HG03039 (cell line): ENCODE results near the gene BICD2.

Experiments
- ATAC-seq: cut with Tn5 transposase; IDR thresholded peaks from one replicate; pipeline ENCODE4 v1.9.1; 2021; ENCODE audit warnings: mild to moderate bottlenecking, moderate library complexity; ENCODE audit not compliant: unreplicated experiment

BICD2 gene

GRCh38 chr9:92749071-92749933 lies 15.3 kb downstream of the BICD2 start:
- no peak for ATAC-seq

DNA sequence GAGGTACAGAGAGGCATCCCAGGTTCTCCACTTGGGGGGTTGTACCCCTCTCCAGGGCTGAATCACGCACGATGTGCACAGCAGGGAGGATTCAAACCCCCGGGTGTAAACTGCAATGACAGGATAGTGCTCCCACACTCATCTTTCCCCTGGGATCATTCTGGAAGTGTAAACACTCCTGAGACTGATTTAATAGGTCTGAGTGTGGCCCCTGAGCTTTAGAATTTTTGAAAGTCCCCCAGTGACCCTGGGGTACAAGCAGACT lies 16.5 kb downstream of the BICD2 start:
- ATAC-seq: no peak

DNA sequence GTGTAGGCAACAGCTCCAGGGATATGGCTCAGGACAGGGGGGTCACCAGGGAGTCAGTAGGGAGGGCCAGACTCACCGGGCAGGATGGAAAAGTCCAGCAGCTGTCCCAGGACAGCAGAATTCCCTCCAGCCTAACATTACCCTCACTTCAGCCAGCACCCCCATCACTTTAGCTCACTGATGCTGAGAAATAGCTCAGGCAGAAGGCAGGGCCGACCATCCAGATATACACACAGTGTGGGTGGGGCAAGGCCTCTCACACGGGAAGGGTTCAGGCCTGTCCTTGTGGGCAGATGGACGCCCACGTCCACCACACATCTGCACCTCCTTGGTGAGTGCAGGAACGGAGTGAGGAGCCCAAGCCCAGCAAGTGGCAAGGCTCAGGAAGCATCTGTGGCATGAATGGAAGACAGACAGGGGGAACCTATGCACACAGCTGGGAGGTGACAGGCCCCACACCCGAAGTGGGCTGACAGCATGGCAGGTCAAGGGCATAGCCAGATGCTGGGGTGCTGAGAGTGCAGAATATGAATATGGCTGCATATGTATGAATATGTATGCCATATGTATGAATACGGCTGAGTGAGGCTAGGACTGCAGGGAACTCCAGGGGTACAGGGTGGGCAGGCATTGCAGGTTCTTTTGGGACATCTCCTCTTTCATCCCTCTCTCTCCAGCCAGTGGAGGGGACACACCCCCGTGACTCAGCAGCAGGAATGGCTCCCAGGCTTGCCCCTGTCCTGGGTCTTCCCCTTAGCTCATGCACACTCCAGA lies 17.0 kb downstream of the BICD2 start:
- ATAC-seq: no peak

- no peak for ATAC-seq
Measured at GRCh38 chr9:92746567-92747458, 17.8 kb downstream of the BICD2 start.

- no peak for ATAC-seq
Measured at GRCh38 chr9:92745881-92746280, 18.8 kb downstream of the BICD2 start.

DNA sequence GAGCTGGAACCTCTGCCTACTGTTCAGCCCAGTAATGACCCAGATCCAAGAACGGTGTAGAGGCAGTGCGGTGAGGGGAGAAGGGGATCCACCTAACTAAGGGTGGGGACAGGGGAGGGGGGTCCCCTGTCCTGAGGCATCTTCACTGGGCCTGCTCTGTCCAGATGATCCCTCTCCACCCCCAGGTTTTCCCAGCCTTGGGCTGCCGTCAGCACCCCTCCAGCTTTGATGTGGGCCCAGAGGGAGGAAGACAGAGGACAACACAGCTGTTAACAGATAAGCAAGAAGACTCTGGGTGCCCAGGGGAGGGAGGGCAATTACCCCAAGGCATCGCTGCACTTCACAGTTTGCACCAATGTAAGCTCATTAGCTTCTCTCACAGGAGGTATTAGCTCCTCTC lies 19.3 kb downstream of the BICD2 start:
- ATAC-seq: no peak

GRCh38 chr9:92740969-92741368 lies 23.7 kb downstream of the BICD2 start:
- ATAC-seq: no peak

DNA sequence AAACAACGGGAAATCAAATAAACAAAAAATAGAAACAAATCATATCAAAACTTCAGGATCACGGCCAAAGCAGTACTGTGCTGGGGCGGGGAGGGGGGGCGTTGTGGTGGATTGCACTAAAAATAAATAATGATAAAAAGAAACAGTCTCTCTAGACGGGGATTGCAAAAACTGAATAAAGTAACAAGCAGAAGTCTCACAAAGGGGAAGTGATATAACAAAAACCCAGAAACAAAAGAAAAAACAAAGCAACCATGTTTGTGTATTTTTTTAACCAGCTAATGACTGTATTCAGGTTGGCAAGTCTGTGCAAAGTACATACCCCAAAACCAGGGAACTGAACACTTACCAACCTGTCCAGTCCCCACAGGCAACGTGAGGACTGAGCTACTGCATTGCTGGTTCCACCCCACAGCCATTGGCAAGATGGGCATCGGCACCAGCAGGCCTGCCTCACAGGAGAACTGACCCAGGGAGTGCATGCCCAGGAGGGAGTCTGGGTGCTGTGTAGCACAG lies 24.1 kb downstream of the BICD2 start:
- ATAC-seq: no peak

GRCh38 chr9:92740009-92740408 lies 24.6 kb downstream of the BICD2 start:
- ATAC-seq: no peak

GRCh38 chr9:92739346-92739970 lies 25.2 kb downstream of the BICD2 start:
- no peak for ATAC-seq

DNA sequence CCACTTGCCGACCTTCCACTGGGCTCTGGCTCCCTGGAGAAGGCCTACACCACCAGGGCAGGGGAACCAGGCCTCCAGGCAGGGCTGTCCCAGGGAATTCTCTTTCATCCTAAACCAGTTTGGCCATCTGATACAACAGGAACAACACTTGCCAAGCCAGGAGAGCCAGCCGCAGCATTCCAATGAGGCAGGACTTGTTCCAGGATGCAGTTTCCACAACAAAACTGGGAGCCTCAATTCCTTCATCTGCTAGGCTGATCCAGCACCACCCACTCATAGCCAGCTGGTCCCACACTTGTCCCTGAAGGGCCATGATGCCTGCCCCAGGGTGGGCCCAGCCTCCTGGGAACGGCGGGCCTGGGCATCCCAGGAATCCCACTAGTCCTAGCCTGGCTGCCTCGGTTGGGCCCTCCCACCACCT lies 26.0 kb downstream of the BICD2 start:
- ATAC-seq: no peak

GRCh38 chr9:92737611-92738299 lies 26.9 kb downstream of the BICD2 start:
- ATAC-seq: no peak

DNA sequence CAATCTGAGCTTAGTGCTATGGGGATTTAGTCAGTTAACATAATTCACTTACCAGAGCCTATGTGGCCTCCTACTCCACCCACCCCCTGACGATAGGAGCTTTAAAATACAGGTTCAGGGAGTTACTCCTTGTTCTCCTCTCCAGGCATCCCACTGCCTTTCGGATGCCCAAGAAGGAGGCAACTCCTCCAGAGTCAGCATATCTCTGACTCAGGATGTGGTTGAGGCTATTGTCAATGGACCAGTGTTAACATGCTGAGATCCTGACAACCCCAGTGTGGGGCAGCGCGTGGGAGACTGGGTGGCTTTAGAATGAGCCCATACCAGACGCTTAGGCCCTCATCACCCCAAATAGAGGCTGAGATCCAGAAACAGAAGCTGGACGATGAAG lies 27.4 kb downstream of the BICD2 start:
- no peak for ATAC-seq

- ATAC-seq: no peak
Measured at GRCh38 chr9:92736563-92737215, 27.9 kb downstream of the BICD2 start.

- ATAC-seq: no peak
Measured at GRCh38 chr9:92735636-92736562, 28.7 kb downstream of the BICD2 start.

DNA sequence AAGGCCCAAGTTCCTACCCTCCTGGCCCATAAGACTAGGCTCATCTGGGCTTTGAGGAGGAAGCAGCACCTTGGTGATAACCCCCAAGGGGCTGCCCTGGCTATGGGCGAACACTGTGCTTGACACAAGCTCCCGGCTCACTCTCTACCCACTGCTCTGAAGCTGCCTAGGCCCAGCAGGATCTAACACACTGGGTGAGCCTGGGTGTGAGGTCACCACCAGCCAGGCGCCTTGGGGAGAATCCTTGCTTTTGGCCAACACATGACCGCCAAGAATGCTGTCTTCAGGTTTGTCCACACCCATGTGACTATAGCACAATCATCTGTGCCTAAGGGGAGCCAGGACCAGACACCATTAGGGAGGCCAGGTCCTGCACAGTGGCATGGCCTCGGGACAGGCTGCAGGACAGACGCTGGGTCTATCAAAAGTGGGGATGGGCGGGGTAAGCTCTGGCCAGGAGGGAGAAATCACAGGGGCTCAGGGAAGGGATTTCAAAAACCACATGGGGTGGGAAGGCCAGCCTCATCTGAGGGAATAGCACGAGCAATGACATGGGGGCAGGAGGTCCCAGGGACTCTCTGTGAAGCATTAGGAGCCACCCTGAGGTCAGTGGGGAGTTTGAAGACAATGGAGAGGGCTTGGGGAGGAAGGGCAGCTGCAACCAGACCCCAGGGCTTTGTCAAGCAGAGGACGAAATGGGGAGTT lies 29.6 kb downstream of the BICD2 start:
- no peak for ATAC-seq

DNA sequence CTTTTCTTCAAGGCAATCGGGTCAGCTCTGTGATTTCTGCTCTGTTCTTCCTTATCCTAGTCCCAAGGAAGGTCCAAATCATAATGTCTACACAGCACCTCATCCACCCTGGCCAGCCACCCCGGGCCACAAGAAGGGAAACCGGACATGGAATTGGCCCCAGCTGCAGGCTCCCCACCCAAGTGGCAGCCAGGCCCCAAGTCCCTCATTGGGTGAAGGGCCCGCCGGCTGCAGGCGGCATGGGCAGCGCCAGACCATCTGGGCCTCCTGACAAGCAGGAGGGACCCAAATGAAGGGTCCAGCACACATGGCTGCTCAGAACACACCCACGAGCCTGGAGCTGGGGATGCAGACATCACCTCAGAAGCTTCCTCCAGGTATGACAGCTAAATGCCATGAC lies 33.7 kb downstream of the BICD2 start:
- no peak for ATAC-seq

- no peak for ATAC-seq
Measured at GRCh38 chr9:92729735-92730155, 34.9 kb downstream of the BICD2 start.
